ENCODE data around the gene OR5K1.

Gene OR5K1

GRCh38 chr3:98482717-98483482 lies 19.9 kb downstream of the OR5K1 start:
- no peak overlapping the region for H3K9ac ChIP-seq (ENCODE audit: low read length)
- H3K4me3 ChIP-seq (ENCODE audit: low read length): no peak overlapping the region
- H3K4me1 ChIP-seq (ENCODE audit: control insufficient read depth, insufficient read depth, low read length): no peaks in the 10 kb centered on the region
- no peaks in the 10 kb centered on the region for H3K9me3 ChIP-seq (ENCODE audit: control insufficient read depth, low read length)
- no peaks in the 10 kb centered on the region for H3K36me3 ChIP-seq (ENCODE audit: control insufficient read depth, insufficient read depth, low read length)
- no peaks in the 10 kb centered on the region for H3K27me3 ChIP-seq (ENCODE audit: control insufficient read depth, insufficient read depth, low read length)

GRCh38 chr3:98483626-98484025 lies 20.6 kb downstream of the OR5K1 start:
- no peaks in the 10 kb centered on the region for H3K36me3 ChIP-seq (ENCODE audit: control insufficient read depth, insufficient read depth, low read length)
- H3K4me1 ChIP-seq (ENCODE audit: control insufficient read depth, insufficient read depth, low read length): no peaks in the 10 kb centered on the region
- no peak overlapping the region for H3K9ac ChIP-seq (ENCODE audit: low read length)
- H3K9me3 ChIP-seq (ENCODE audit: control insufficient read depth, low read length): no peaks in the 10 kb centered on the region
- H3K4me3 ChIP-seq (ENCODE audit: low read length): no peak overlapping the region
- H3K27me3 ChIP-seq (ENCODE audit: control insufficient read depth, insufficient read depth, low read length): no peaks in the 10 kb centered on the region

- Histone ChIP-seq H3K4me3 (ENCODE audit: low read length) (no peak within 1 kb of the TSS), H3K27me3 (ENCODE audit: control insufficient read depth, insufficient read depth, low read length) (no peaks in the 10 kb centered on the region), H3K9me3 (ENCODE audit: control insufficient read depth, low read length) (no peaks in the 10 kb centered on the region), H3K9ac (ENCODE audit: low read length) (no peak within 1 kb of the TSS), H3K36me3 (ENCODE audit: control insufficient read depth, insufficient read depth, low read length) (no peaks in the 10 kb centered on the region), H3K4me1 (ENCODE audit: control insufficient read depth, insufficient read depth, low read length) (no peaks in the 10 kb centered on the region)
These were observed 34.4 kb downstream of the OR5K1 start, which contains the start of gene OR5K2 for GRCh38 chr3:98497381-98497780. TSS of gene OR5K2 (plus strand) at chr3:98497681. CDS start at chr3:98497681, 0 bp downstream.

GRCh38 chr3:98500019-98500418 lies 37.0 kb downstream of the OR5K1 start:
- Histone ChIP-seq H3K4me3 (ENCODE audit: low read length) (no peak overlapping the region), H3K9me3 (ENCODE audit: control insufficient read depth, low read length) (no peaks in the 10 kb centered on the region), H3K4me1 (ENCODE audit: control insufficient read depth, insufficient read depth, low read length) (no peaks in the 10 kb centered on the region), H3K27me3 (ENCODE audit: control insufficient read depth, insufficient read depth, low read length) (no peaks in the 10 kb centered on the region), H3K9ac (ENCODE audit: low read length) (no peak overlapping the region), H3K36me3 (ENCODE audit: control insufficient read depth, insufficient read depth, low read length) (no peaks in the 10 kb centered on the region)

- Histone ChIP-seq H3K4me1 (ENCODE audit: control insufficient read depth, insufficient read depth, low read length) (no peaks in the 10 kb centered on the region), H3K4me3 (ENCODE audit: low read length) (no peak overlapping the region), H3K9me3 (ENCODE audit: control insufficient read depth, low read length) (no peaks in the 10 kb centered on the region), H3K27me3 (ENCODE audit: control insufficient read depth, insufficient read depth, low read length) (no peaks in the 10 kb centered on the region), H3K36me3 (ENCODE audit: control insufficient read depth, insufficient read depth, low read length) (no peaks in the 10 kb centered on the region), H3K9ac (ENCODE audit: low read length) (no peak overlapping the region)
These were observed 38.3 kb downstream of the OR5K1 start for GRCh38 chr3:98501270-98501669.

GRCh38 chr3:98501863-98502576 lies 39.0 kb downstream of the OR5K1 start:
- no peaks in the 10 kb centered on the region for H3K27me3 ChIP-seq (ENCODE audit: control insufficient read depth, insufficient read depth, low read length)
- H3K9ac ChIP-seq (ENCODE audit: low read length): no peak overlapping the region
- H3K9me3 ChIP-seq (ENCODE audit: control insufficient read depth, low read length): no peaks in the 10 kb centered on the region
- no peak overlapping the region for H3K4me3 ChIP-seq (ENCODE audit: low read length)
- no peaks in the 10 kb centered on the region for H3K36me3 ChIP-seq (ENCODE audit: control insufficient read depth, insufficient read depth, low read length)
- H3K4me1 ChIP-seq (ENCODE audit: control insufficient read depth, insufficient read depth, low read length): no peaks in the 10 kb centered on the region

- H3K4me1 ChIP-seq (ENCODE audit: control insufficient read depth, insufficient read depth, low read length): no peaks in the 10 kb centered on the region
- H3K4me3 ChIP-seq (ENCODE audit: low read length): no peak overlapping the region
- H3K9me3 ChIP-seq (ENCODE audit: control insufficient read depth, low read length): no peaks in the 10 kb centered on the region
- no peak overlapping the region for H3K9ac ChIP-seq (ENCODE audit: low read length)
- no peaks in the 10 kb centered on the region for H3K36me3 ChIP-seq (ENCODE audit: control insufficient read depth, insufficient read depth, low read length)
- no peaks in the 10 kb centered on the region for H3K27me3 ChIP-seq (ENCODE audit: control insufficient read depth, insufficient read depth, low read length)
These were observed 41.5 kb downstream of the OR5K1 start for GRCh38 chr3:98504539-98504938.

- H3K4me3 ChIP-seq (ENCODE audit: low read length): no peak overlapping the region
- H3K9me3 ChIP-seq (ENCODE audit: control insufficient read depth, low read length): no peaks in the 10 kb centered on the region
- H3K27me3 ChIP-seq (ENCODE audit: control insufficient read depth, insufficient read depth, low read length): no peaks in the 10 kb centered on the region
- no peak overlapping the region for H3K9ac ChIP-seq (ENCODE audit: low read length)
- no peaks in the 10 kb centered on the region for H3K36me3 ChIP-seq (ENCODE audit: control insufficient read depth, insufficient read depth, low read length)
- no peaks in the 10 kb centered on the region for H3K4me1 ChIP-seq (ENCODE audit: control insufficient read depth, insufficient read depth, low read length)
These were observed 45.6 kb downstream of the OR5K1 start for GRCh38 chr3:98508582-98508981.

GRCh38 chr3:98512576-98512975 lies 49.6 kb downstream of the OR5K1 start:
- Histone ChIP-seq H3K9me3 (ENCODE audit: control insufficient read depth, low read length) (no peaks in the 10 kb centered on the region), H3K36me3 (ENCODE audit: control insufficient read depth, insufficient read depth, low read length) (no peaks in the 10 kb centered on the region), H3K4me1 (ENCODE audit: control insufficient read depth, insufficient read depth, low read length) (no peaks in the 10 kb centered on the region), H3K27me3 (ENCODE audit: control insufficient read depth, insufficient read depth, low read length) (no peaks in the 10 kb centered on the region), H3K9ac (ENCODE audit: low read length) (no peak overlapping the region), H3K4me3 (ENCODE audit: low read length) (no peak overlapping the region)

GRCh38 chr3:98513091-98513511 lies 50.1 kb downstream of the OR5K1 start:
- Histone ChIP-seq H3K4me3 (ENCODE audit: low read length) (no peak overlapping the region), H3K36me3 (ENCODE audit: control insufficient read depth, insufficient read depth, low read length) (no peaks in the 10 kb centered on the region), H3K27me3 (ENCODE audit: control insufficient read depth, insufficient read depth, low read length) (no peaks in the 10 kb centered on the region), H3K4me1 (ENCODE audit: control insufficient read depth, insufficient read depth, low read length) (no peaks in the 10 kb centered on the region), H3K9me3 (ENCODE audit: control insufficient read depth, low read length) (no peaks in the 10 kb centered on the region), H3K9ac (ENCODE audit: low read length) (no peak overlapping the region)

GRCh38 chr3:98513736-98514135 lies 50.7 kb downstream of the OR5K1 start:
- no peaks in the 10 kb centered on the region for H3K36me3 ChIP-seq (ENCODE audit: control insufficient read depth, insufficient read depth, low read length)

GRCh38 chr3:98514948-98515347 lies 51.9 kb downstream of the OR5K1 start:
- H3K4me1 ChIP-seq (ENCODE audit: control insufficient read depth, insufficient read depth, low read length): no peaks in the 10 kb centered on the region
- H3K4me3 ChIP-seq (ENCODE audit: low read length): no peak overlapping the region
- H3K27me3 ChIP-seq (ENCODE audit: control insufficient read depth, insufficient read depth, low read length): no peaks in the 10 kb centered on the region

More at GRCh38 chr3:98513736-98514135, 50.7 kb downstream of the OR5K1 start:
- H3K4me1 ChIP-seq (ENCODE audit: control insufficient read depth, insufficient read depth, low read length): no peaks in the 10 kb centered on the region
- H3K4me3 ChIP-seq (ENCODE audit: low read length): no peak overlapping the region
- H3K27me3 ChIP-seq (ENCODE audit: control insufficient read depth, insufficient read depth, low read length): no peaks in the 10 kb centered on the region
- H3K9me3 ChIP-seq (ENCODE audit: control insufficient read depth, low read length): no peaks in the 10 kb centered on the region
- no peak overlapping the region for H3K9ac ChIP-seq (ENCODE audit: low read length)

More at GRCh38 chr3:98514948-98515347, 51.9 kb downstream of the OR5K1 start:
- Histone ChIP-seq H3K36me3 (ENCODE audit: control insufficient read depth, insufficient read depth, low read length) (no peaks in the 10 kb centered on the region), H3K9ac (ENCODE audit: low read length) (no peak overlapping the region), H3K9me3 (ENCODE audit: control insufficient read depth, low read length) (no peaks in the 10 kb centered on the region)

Data from mucosa of stomach (tissue), 1 donor.